Embryonic facial prominence (tissue), 1 donor: ENCODE measurements around the gene OAF.

Experiments
- DNase-seq: peaks from one replicate; pipeline ENCODE4 v3.0.0-alpha.2; 2016; ENCODE audit errors: extremely low spot score

The OAF gene

GRCh38 chr11:120222916-120223315 lies 12.1 kb downstream of the OAF start:
- DNase-seq: no peak

GRCh38 chr11:120223793-120224192 lies 13.0 kb downstream of the OAF start:
- DNase-seq: no peak

GRCh38 chr11:120224361-120224760 lies 13.5 kb downstream of the OAF start:
- DNase-seq: no peak

- no peak for DNase-seq
These were observed 14.4 kb downstream of the OAF start for GRCh38 chr11:120224972-120225909.

GRCh38 chr11:120226242-120226641 lies 15.4 kb downstream of the OAF start:
- DNase-seq: no peak

- DNase-seq: no peak
These were observed 15.9 kb downstream of the OAF start for GRCh38 chr11:120226714-120227113.

- no peak for DNase-seq
These were observed 16.5 kb downstream of the OAF start for GRCh38 chr11:120227228-120227852.

- no peak for DNase-seq
These were observed 18.1 kb downstream of the OAF start for GRCh38 chr11:120228794-120229384.

- no peak for DNase-seq
These were observed 18.9 kb downstream of the OAF start for GRCh38 chr11:120229451-120230424.

GRCh38 chr11:120230433-120231071 lies 19.7 kb downstream of the OAF start:
- DNase-seq: no peak

GRCh38 chr11:120231963-120232362 lies 21.1 kb downstream of the OAF start:
- no peak for DNase-seq

- DNase-seq: no peak
These were observed 22.5 kb downstream of the OAF start for GRCh38 chr11:120233207-120233803.

- no peak for DNase-seq
These were observed 24.3 kb downstream of the OAF start for GRCh38 chr11:120235024-120235628.

- DNase-seq: no peak
These were observed 25.6 kb downstream of the OAF start for GRCh38 chr11:120236169-120237107.

GRCh38 chr11:120238968-120239620 lies 28.3 kb downstream of the OAF start:
- DNase-seq: no peak

- DNase-seq: no peak
These were observed 29.1 kb downstream of the OAF start, which contains the start of gene POU2F3 for GRCh38 chr11:120239713-120240640. Gene POU2F3, plus strand, starts transcription at chr11:120240140. Its CDS starts 204 bp downstream, at chr11:120240344.

GRCh38 chr11:120240866-120241265 lies 30.0 kb downstream of the OAF start:
- no peak for DNase-seq
